GM21515 (cell line): ENCODE measurements around the gene DPEP2.
"Not testable (repeated sequence)": the region's sequence is repeated elsewhere in the genome, so short reads cannot be mapped to it uniquely, and the experiment has no call there.

Experiments used
- ATAC-seq: cut with Tn5 transposase; IDR thresholded peaks from one replicate; pipeline ENCODE4 v1.9.1; 2021; ENCODE audit not compliant: unreplicated experiment

The DPEP2 gene

GRCh38 chr16:67998779-67999688 lies at the start of gene DPEP2:
Gene DPEP2 (minus strand): TSS chr16:67999484. CDS start chr16:67993212, 6,272 bp downstream.
- not testable (repeated sequence) for ATAC-seq

- ATAC-seq: no peak
These were observed 48.7 kb upstream of the DPEP2 start for GRCh38 chr16:68047987-68048386.

- no peak for ATAC-seq
These were observed 46.8 kb upstream of the DPEP2 start for GRCh38 chr16:68046106-68046505.

- ATAC-seq: no peak
These were observed 42.5 kb upstream of the DPEP2 start for GRCh38 chr16:68041783-68042182.

- peak; percentile 83 for ATAC-seq
These were observed 41.4 kb upstream of the DPEP2 start for GRCh38 chr16:68040506-68041288.

- ATAC-seq: no peak
These were observed 38.7 kb upstream of the DPEP2 start for GRCh38 chr16:68037841-68038597.

- no peak for ATAC-seq
These were observed 35.9 kb upstream of the DPEP2 start for GRCh38 chr16:68035227-68035626.

- ATAC-seq: no peak
These were observed 33.8 kb upstream of the DPEP2 start for GRCh38 chr16:68033101-68033500.

GRCh38 chr16:68031951-68032350 lies 32.7 kb upstream of the DPEP2 start:
- ATAC-seq: no peak

GRCh38 chr16:68030108-68030507 lies 30.8 kb upstream of the DPEP2 start:
- not testable (repeated sequence) for ATAC-seq

- ATAC-seq: no peak
These were observed 29.7 kb upstream of the DPEP2 start for GRCh38 chr16:68028996-68029395.

- peak; percentile 75 for ATAC-seq
These were observed 23.6 kb upstream of the DPEP2 start, which contains the start of the genes DDX28 and DUS2 for GRCh38 chr16:68022728-68023537. Gene DDX28 (minus strand): TSS chr16:68023232. CDS start chr16:68023202, 30 bp downstream. Gene DUS2 (plus strand): TSS chr16:68023284. CDS start chr16:68038024, 14,740 bp downstream.

GRCh38 chr16:68022278-68022727 lies 23.0 kb upstream of the DPEP2 start:
- peak; percentile 6 for ATAC-seq

GRCh38 chr16:68021490-68021889 lies 22.2 kb upstream of the DPEP2 start:
- no peak for ATAC-seq

- ATAC-seq: no peak
These were observed 19.9 kb upstream of the DPEP2 start for GRCh38 chr16:68019167-68019680.

- no peak for ATAC-seq
These were observed 16.4 kb upstream of the DPEP2 start, which contains the start of gene DPEP2NB for GRCh38 chr16:68015681-68016080. Gene DPEP2NB (minus strand): TSS chr16:68015911. CDS start chr16:68015770, 141 bp downstream.

GRCh38 chr16:68013440-68013839 lies 14.2 kb upstream of the DPEP2 start:
- ATAC-seq: no peak

- not testable (repeated sequence) for ATAC-seq
These were observed 10.6 kb upstream of the DPEP2 start for GRCh38 chr16:68009872-68010271.

- no peak for ATAC-seq
These were observed 10.0 kb upstream of the DPEP2 start for GRCh38 chr16:68009157-68009735.
